Stomach (tissue), 9 donors: ENCODE results near the gene LRP2BP. TPM values are rescaled to one million over a fixed set of nuclear protein-coding genes. Genes with fewer than 3 reads are reported as not detected.
"Not testable (repeated sequence)": the region's sequence is repeated elsewhere in the genome, so short reads cannot be mapped to it uniquely, and the experiment has no call there.

Experiments used
- DNase-seq, 2 donors: peaks; one replicate each; pipeline versions ENCODE4 v3.0.0 to v3.0.0-alpha.2; 2013 to 2019
- H3K27ac ChIP-seq, 5 donors: fragments of 200-600 bp in 4 of 5; sonication (generic) in 4 of 5; one replicate each; pipeline ENCODE4 v1.5.1; 2013 to 2019; ENCODE audit warnings: mild to moderate bottlenecking in 1 of 5, moderate library complexity in 1 of 5
- H3K27me3 ChIP-seq, 3 donors: fragments of 200-600 bp; sonication (generic); one replicate each; pipeline ENCODE4 v1.5.1; 2017 to 2019; ENCODE audit warnings: mixed run types in 1 of 3
- H3K36me3 ChIP-seq, 4 donors: fragments of 200-600 bp; sonication (generic); 1 replicate in 3 of 4; 2 replicates in 1 of 4; pipeline ENCODE4 v1.5.1; 2016 to 2019
- H3K4me1 ChIP-seq, 4 donors: fragments of 200-600 bp; sonication (generic); one replicate each; pipeline ENCODE4 v1.5.1; 2016 to 2019
- H3K4me3 ChIP-seq, 4 donors: fragments of 200-600 bp; sonication (generic) in 3 of 4; one replicate each; pipeline ENCODE4 v1.5.1; 2016 to 2019; ENCODE audit warnings: mild to moderate bottlenecking in 1 of 4
- H3K9me3 ChIP-seq, 4 donors: fragments of 200-600 bp; sonication (generic); one replicate each; pipeline ENCODE4 v1.5.1; 2016 to 2019
- EP300 ChIP-seq: sonication (generic); formaldehyde crosslinking; IDR thresholded peaks from one replicate; pipeline ENCODE4 v1.6.1; 2017; ENCODE audit warnings: antibody characterized with exemption
- POLR2A ChIP-seq, 4 donors: fragments of 450-650 bp; IDR thresholded peaks; one replicate each; pipeline ENCODE4 v1.6.1; 2016; ENCODE audit warnings: antibody characterized with exemption in 4 of 4, control low read depth in 2 of 4, mild to moderate bottlenecking in 1 of 4, moderate library complexity in 1 of 4
- POLR2AphosphoS5 ChIP-seq, 3 donors: sonication (generic); formaldehyde crosslinking; IDR thresholded peaks; one replicate each; pipeline ENCODE4 v1.6.1; 2016; ENCODE audit warnings: antibody characterized with exemption in 3 of 3
- WGBS, 5 donors: extraction: QIAGEN DNeasy Blood & Tissue Kit in 3 of 5; methylation state at CpG; one replicate each; pipeline versions ENCODE4 v1.1.5 to v1.1.7; 2013 to 2018; 5-methylcytosine and 5-hydroxymethylcytosine counted together
- intact Hi-C: fragments of 100-400 bp; cut with DNase I; formaldehyde crosslinking; loops from one replicate; pipeline ENCODE4 v1.15.1; 2023; ENCODE audit warnings: low total_unique reads
- polyA plus RNA-seq, 3 donors: library from polyadenylated mRNA; stranded (reverse); fragments of 200-250 nt; gene quantifications; one replicate each; pipeline ENCODE4 v1.2.3, GENCODE V29; 2013
- total RNA-seq, 5 donors: library from RNA; depleted of rRNA; stranded (reverse); fragments of >200 nt; gene quantifications; one replicate each; pipeline versions ENCODE4 v1.1.0 to v1.2.3, GENCODE V29; 2014 to 2016
- TF ChIP-seq, protein P1 (sequence below), 7 experiments: fragments of 450-650 bp in 4 of 7; fragments of 200-600 bp in 3 of 7; sonication (generic) in 3 of 7; IDR thresholded peaks; one replicate each; pipeline ENCODE4 v1.5.1; 2016 to 2019; ENCODE audit warnings: antibody characterized with exemption in 7 of 7, control low read depth in 2 of 7, mild to moderate bottlenecking in 1 of 7
- donor health status: healthy with polysubstance abuse.
- donor health status: Bipolar disorder and iron deficiency.
- donor health status: healthy.

Gene LRP2BP
- total and polyA plus RNA-seq, 8 donors: 0.31 to 4.8 (median 0.45) TPM; not detected in 3

DNA sequence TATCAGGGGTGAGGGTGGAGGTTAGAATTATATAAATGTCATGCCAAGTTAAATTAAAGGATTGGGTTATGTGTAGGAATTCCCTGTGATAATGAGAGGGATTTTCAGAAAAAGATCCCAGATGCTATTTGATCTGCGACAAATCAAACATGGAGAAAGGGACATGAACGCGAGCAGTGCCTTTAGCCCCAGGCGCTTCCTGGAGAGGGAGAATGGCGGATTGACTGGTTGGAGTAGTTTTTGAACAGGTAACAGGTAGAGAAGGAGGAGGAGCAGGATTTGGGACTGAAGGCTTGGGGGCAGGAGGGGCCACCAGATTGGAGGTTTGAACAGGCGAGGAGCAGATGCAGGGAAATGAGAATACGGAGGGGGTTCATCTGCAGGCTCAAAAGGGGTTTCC lies 67.1 kb downstream of the LRP2BP start:
- 83 to 97% (median 95%) methylated on average over 7 of the region's 7 CpGs for WGBS, 5 donors
- Histone ChIP-seq H3K4me3 (no peak overlapping the region), H3K9me3 (no peaks in the 10 kb centered on the region), H3K4me1 (peaks cover 0 to 4% (median 0%) of the 10 kb centered on the region in 4 donors), H3K36me3 (peaks cover 0 to 20% (median 3%) of the 10 kb centered on the region in 4 donors), H3K27me3 (no peaks in the 10 kb centered on the region), H3K27ac (no peak overlapping the region)
- DNase-seq: no peak
- intact Hi-C loops: no loop called here
- TF ChIP-seq EP300 (no peak), POLR2AphosphoS5 (IDR thresholded peaks at IDR 0.05) (no peak), POLR2A (IDR thresholded peaks at IDR 0.05) (no peak)
- TF ChIP-seq, protein P1, sequence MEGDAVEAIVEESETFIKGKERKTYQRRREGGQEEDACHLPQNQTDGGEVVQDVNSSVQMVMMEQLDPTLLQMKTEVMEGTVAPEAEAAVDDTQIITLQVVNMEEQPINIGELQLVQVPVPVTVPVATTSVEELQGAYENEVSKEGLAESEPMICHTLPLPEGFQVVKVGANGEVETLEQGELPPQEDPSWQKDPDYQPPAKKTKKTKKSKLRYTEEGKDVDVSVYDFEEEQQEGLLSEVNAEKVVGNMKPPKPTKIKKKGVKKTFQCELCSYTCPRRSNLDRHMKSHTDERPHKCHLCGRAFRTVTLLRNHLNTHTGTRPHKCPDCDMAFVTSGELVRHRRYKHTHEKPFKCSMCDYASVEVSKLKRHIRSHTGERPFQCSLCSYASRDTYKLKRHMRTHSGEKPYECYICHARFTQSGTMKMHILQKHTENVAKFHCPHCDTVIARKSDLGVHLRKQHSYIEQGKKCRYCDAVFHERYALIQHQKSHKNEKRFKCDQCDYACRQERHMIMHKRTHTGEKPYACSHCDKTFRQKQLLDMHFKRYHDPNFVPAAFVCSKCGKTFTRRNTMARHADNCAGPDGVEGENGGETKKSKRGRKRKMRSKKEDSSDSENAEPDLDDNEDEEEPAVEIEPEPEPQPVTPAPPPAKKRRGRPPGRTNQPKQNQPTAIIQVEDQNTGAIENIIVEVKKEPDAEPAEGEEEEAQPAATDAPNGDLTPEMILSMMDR (IDR thresholded peaks at IDR 0.05): no peak

- H3K4me1 ChIP-seq, DNase-seq, H3K4me3 ChIP-seq, H3K27me3 ChIP-seq, H3K9me3 ChIP-seq, H3K27ac ChIP-seq, intact Hi-C loops: not testable (repeated sequence)
- H3K36me3 ChIP-seq: peaks cover 0 to 30% (median 10%) of the 10 kb centered on the region in 4 donors
- WGBS, 5 donors: 26 to 42% (median 35%) methylated on average over 1 of the region's 1 CpG
Measured at GRCh38 chr4:185325721-185326120, 70.0 kb downstream of the LRP2BP start.

GRCh38 chr4:185324361-185324760 lies 71.4 kb downstream of the LRP2BP start:
- H3K4me1 ChIP-seq, intact Hi-C loops, H3K4me3 ChIP-seq, H3K27ac ChIP-seq, H3K27me3 ChIP-seq, DNase-seq, H3K9me3 ChIP-seq: not testable (repeated sequence)
- 78 to 81% (median 79%) methylated on average over 6 of the region's 6 CpGs for WGBS, 5 donors
- peaks cover 0 to 32% (median 11%) of the 10 kb centered on the region in 4 donors for H3K36me3 ChIP-seq

DNA sequence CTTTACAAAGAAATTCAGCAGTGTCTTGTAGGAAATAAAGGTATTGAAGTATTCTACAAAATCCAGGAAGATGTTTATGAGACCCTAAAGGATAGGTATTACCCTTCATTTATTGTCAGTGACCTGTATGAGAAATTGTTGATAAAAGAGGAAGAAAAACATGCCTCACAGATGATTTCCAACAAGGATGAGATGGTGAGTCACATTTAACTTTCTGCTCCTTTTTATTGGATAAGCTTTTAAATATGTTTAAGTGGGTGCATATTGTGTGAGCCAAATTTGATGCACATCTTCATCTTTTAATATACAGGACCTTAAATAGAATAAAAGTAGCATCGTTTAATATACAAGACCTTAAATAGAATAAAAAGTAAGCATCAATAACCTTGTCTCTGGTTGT lies 72.1 kb downstream of the LRP2BP start:
- DNase-seq: no peak
- no peaks in the 10 kb centered on the region for H3K9me3 ChIP-seq
- H3K4me3 ChIP-seq: no peak overlapping the region
- 93 to 100% (median 95%) methylated on average over 1 of the region's 1 CpG for WGBS, 5 donors
- H3K27me3 ChIP-seq: no peaks in the 10 kb centered on the region
- peaks cover 0 to 29% (median 11%) of the 10 kb centered on the region in 4 donors for H3K36me3 ChIP-seq
- no peak for TF ChIP-seq EP300
- no peak for TF ChIP-seq POLR2AphosphoS5 (IDR thresholded peaks at IDR 0.05)
- TF ChIP-seq POLR2A (IDR thresholded peaks at IDR 0.05): no peak
- TF ChIP-seq, protein P1 (IDR thresholded peaks at IDR 0.05): no peak
- peaks cover 0 to 4% (median 0%) of the 10 kb centered on the region in 4 donors for H3K4me1 ChIP-seq
- intact Hi-C loops: no loop called here
- no peak overlapping the region for H3K27ac ChIP-seq

DNA sequence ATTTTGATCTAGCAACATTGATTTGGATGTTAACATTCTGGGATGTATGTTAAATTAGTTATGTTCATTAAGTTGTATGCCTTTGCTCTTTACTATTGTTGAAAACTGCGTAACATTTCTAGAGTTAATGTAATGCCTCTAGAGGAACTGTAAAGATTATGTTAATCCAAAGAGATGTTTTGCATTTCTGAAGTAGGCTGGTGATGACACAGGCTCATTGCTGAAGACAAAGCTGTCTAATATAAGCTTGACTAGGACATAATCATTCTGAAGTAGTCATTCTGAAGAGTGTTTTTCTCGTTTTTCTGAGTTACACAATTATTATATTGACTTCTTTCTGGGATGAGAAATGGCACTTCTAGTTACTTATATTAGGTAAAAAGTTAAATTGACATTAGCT lies 72.9 kb downstream of the LRP2BP start:
- TF ChIP-seq, protein P1 (IDR thresholded peaks at IDR 0.05): no peak
- TF ChIP-seq EP300 (no peak), POLR2A (IDR thresholded peaks at IDR 0.05) (no peak), POLR2AphosphoS5 (IDR thresholded peaks at IDR 0.05) (no peak)
- peaks cover 0 to 4% (median 0%) of the 10 kb centered on the region in 4 donors for H3K4me1 ChIP-seq
- no peak overlapping the region for H3K27ac ChIP-seq

More for the DNA sequence above, 72.9 kb downstream of the LRP2BP start:
- intact Hi-C loops: no loop called here
- H3K9me3 ChIP-seq: no peaks in the 10 kb centered on the region
- no peak for DNase-seq
- peaks cover 0 to 29% (median 11%) of the 10 kb centered on the region in 4 donors for H3K36me3 ChIP-seq
- H3K4me3 ChIP-seq: no peak overlapping the region
- WGBS, 5 donors: 85 to 93% (median 88%) methylated on average over 2 of the region's 2 CpGs
- H3K27me3 ChIP-seq: no peaks in the 10 kb centered on the region
